NCI-H2196 treated with DMSO at 0.1 percent for 48 hours (cell line): ENCODE measurements around the gene FBXO17.

Experiments used
- DNase-seq: peaks from one replicate; lab custom pipeline; 2025; ENCODE audit not compliant: unreplicated experiment; lab: John Stamatoyannopoulos, UW

Gene FBXO17

GRCh38 chr19:38918526-38918925 is 57.0 kb downstream of the FBXO17 start:
- no peak for DNase-seq

GRCh38 chr19:38917921-38918491 is 57.5 kb downstream of the FBXO17 start:
- peak; percentile 7 for DNase-seq

GRCh38 chr19:38917516-38917915 is 58.0 kb downstream of the FBXO17 start:
- DNase-seq, result no peak

- no peak for DNase-seq
Observed at GRCh38 chr19:38915329-38916321, 59.9 kb downstream of the FBXO17 start.

GRCh38 chr19:38913958-38914357 is 61.6 kb downstream of the FBXO17 start:
- no peak for DNase-seq

- DNase-seq, result no peak
Observed at GRCh38 chr19:38912600-38913514, 62.7 kb downstream of the FBXO17 start.

- no peak for DNase-seq
Observed at GRCh38 chr19:38911388-38912001, 64.0 kb downstream of the FBXO17 start.

GRCh38 chr19:38910488-38910887 is 65.1 kb downstream of the FBXO17 start:
- DNase-seq, result no peak

GRCh38 chr19:38908911-38909310 is 66.6 kb downstream of the FBXO17 start:
- no peak for DNase-seq

GRCh38 chr19:38907670-38908069 is 67.9 kb downstream of the FBXO17 start:
- no peak for DNase-seq

GRCh38 chr19:38907227-38907626 is 68.3 kb downstream of the FBXO17 start:
- DNase-seq, result no peak

GRCh38 chr19:38905620-38906019 is 69.9 kb downstream of the FBXO17 start:
- DNase-seq, result no peak

- DNase-seq, result no peak
Observed at GRCh38 chr19:38904581-38905539, 70.7 kb downstream of the FBXO17 start.

GRCh38 chr19:38901683-38902082 is 73.9 kb downstream of the FBXO17 start:
- no peak for DNase-seq

GRCh38 chr19:38900743-38901190 is 74.8 kb downstream of the FBXO17 start:
- no peak for DNase-seq

- DNase-seq, result no peak
Observed at GRCh38 chr19:38900202-38900629, 75.3 kb downstream of the FBXO17 start.

GRCh38 chr19:38899447-38900201 is 75.9 kb downstream of the FBXO17 start, which contains the start of the genes NFKBIB and SIRT2:
NFKBIB (plus strand) TSS chr19:38899969; CDS start chr19:38900033, 64 bp downstream.
SIRT2 (minus strand) TSS chr19:38899618; CDS start chr19:38899521, 97 bp downstream.
- peak; percentile 99 for DNase-seq

GRCh38 chr19:38898788-38899446 is 76.6 kb downstream of the FBXO17 start:
- DNase-seq, result no peak
